ENCODE results near the gene NANOS3. TPM values are rescaled to one million over a fixed set of nuclear protein-coding genes. Genes with fewer than 3 reads are reported as not detected.

Gene NANOS3
- total RNA-seq, 1 donor: not detected

Other genes with a start within 250 kb of the NANOS3 start
- 17.0 TPM for gene MRI1, start 112.6 kb upstream of the NANOS3 start, total RNA-seq
- 56.5 TPM for gene C19orf53, start 102.7 kb upstream of the NANOS3 start, total RNA-seq
- gene ZSWIM4, start 81.7 kb upstream of the NANOS3 start, total RNA-seq: 1.5 TPM
- gene BRME1, start 29.0 kb downstream of the NANOS3 start, total RNA-seq: 0.10 TPM
- 8.2 TPM for gene CC2D1A, start 29.1 kb downstream of the NANOS3 start, total RNA-seq
- gene PODNL1, start 61.3 kb downstream of the NANOS3 start, total RNA-seq: not detected
- gene DCAF15, start 75.4 kb downstream of the NANOS3 start, total RNA-seq: 26.1 TPM
- 2.5 TPM for gene RFX1, start 129.2 kb downstream of the NANOS3 start, total RNA-seq
- gene RLN3, start 151.0 kb downstream of the NANOS3 start, total RNA-seq: not detected
- gene IL27RA, start 154.6 kb downstream of the NANOS3 start, total RNA-seq: 18.5 TPM
- gene PALM3, start 184.9 kb downstream of the NANOS3 start, total RNA-seq: under 0.01 TPM
- gene MISP3, start 195.7 kb downstream of the NANOS3 start, total RNA-seq: 1.7 TPM
- gene C19orf67, start 208.6 kb downstream of the NANOS3 start, total RNA-seq: not detected
- 22.2 TPM for gene SAMD1, start 213.6 kb downstream of the NANOS3 start, total RNA-seq
- 62.0 TPM for gene PRKACA, start 240.6 kb downstream of the NANOS3 start, total RNA-seq

Data from mononuclear cell (primary cell).